Stimulated activated CD4-positive, alpha-beta T cell treated with anti-CD3 and anti-CD28 coated beads, Interleukin-4, amount 100 ng/mL, for 1 hour (primary cell): ENCODE measurements around the gene HEMGN.
A peak's percentile ranks its signal among the peaks of the same experiment; 100 is the strongest.

Experiments
- DNase-seq: peaks from one replicate; pipeline ENCODE4 v3.0.0-alpha.2; 2020

Gene HEMGN

GRCh38 chr9:97895211-97895610 is 42.8 kb downstream of the HEMGN start:
- DNase-seq, result no peak

GRCh38 chr9:97892421-97892820 is 45.6 kb downstream of the HEMGN start:
- no peak for DNase-seq

DNA sequence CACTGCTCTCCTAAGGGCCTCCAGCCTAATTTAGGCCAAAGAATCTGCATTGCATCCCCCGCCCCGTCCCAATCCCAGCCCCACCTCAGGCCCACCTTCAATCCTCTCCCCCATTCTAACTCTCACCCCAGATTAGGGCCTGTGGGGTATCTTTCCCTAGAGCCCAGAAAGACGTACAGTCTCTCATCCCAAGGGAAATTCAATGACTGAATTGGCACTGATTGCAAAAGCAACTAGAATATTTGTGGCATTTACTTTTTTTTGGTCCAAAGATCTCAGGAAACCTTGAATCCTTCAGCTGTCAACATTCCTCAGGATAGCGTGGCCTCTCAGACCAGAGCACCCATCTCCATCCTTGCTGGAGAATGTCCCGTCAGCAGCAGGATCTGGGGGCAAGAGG is 46.2 kb downstream of the HEMGN start:
- no peak for DNase-seq

DNA sequence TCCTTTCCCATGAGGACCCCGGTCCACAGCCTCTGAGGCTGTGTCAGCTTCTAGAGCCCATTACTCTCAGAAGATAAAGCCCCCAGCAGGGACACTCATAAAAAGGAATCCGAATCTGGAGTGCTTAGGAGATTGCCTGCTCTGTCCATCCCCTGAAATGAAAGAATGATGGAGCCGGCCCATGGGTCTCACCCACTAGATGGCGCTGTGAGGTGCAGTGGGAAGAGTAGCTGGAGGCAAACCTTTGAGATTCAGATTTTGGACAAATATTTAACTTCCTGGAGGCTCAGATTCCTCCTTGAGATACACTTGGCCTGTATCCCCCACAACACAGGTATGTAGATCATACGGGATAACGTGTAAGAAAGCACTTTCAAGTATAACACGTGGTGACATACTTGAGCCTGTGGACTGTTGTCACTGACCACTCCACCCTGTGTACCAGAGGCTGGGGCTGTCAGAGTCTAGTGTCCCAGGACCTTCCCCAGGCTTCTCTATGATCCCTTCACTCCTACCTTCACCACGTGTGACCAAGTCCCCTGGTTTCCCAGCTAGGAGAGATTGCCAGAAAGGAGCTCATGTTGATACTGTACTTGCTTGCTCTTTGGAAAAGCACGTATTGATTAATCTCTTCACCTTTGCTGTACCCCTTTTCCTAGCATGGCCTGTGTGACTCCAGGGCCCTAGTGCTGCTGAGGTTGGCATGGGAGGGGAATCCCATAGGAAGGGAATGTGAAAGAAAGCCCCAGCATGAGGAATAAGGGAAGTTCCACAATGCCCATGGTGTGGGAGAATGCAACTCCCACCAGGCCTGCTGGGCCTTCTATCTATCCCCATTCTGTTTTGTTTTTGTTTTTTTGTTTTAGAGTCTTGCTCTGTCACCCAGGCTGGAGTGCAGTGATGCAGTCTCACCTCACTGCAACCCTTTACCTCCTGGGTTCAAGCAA is 47.8 kb downstream of the HEMGN start:
- peak; percentile 65 for DNase-seq

- DNase-seq, result no peak
These were observed 57.6 kb downstream of the HEMGN start for GRCh38 chr9:97880336-97880735.
